GM19467 (cell line): ENCODE data around the gene ACKR3.

ENCODE experiments used
- ATAC-seq: cut with Tn5 transposase; IDR thresholded peaks from one replicate; pipeline ENCODE4 v1.9.1; 2021; ENCODE audit warnings: mild to moderate bottlenecking, moderate library complexity; ENCODE audit not compliant: unreplicated experiment

ACKR3 gene

GRCh38 chr2:236607471-236608187 is 38.0 kb downstream of the ACKR3 start:
- no peak for ATAC-seq

GRCh38 chr2:236608188-236608525 is 38.5 kb downstream of the ACKR3 start:
- no peak for ATAC-seq

- ATAC-seq, result no peak
Observed at GRCh38 chr2:236608710-236609109, 39.1 kb downstream of the ACKR3 start.

- no peak for ATAC-seq
Observed at GRCh38 chr2:236610991-236611821, 41.6 kb downstream of the ACKR3 start.

GRCh38 chr2:236612737-236613136 is 43.1 kb downstream of the ACKR3 start:
- no peak for ATAC-seq

GRCh38 chr2:236613612-236614011 is 44.0 kb downstream of the ACKR3 start:
- no peak for ATAC-seq

GRCh38 chr2:236614551-236614950 is 44.9 kb downstream of the ACKR3 start:
- ATAC-seq, result no peak

- ATAC-seq, result no peak
Observed at GRCh38 chr2:236616031-236616430, 46.4 kb downstream of the ACKR3 start.

GRCh38 chr2:236616624-236617023 is 47.0 kb downstream of the ACKR3 start:
- ATAC-seq, result no peak

GRCh38 chr2:236617221-236617737 is 47.7 kb downstream of the ACKR3 start:
- no peak for ATAC-seq

- ATAC-seq, result no peak
Observed at GRCh38 chr2:236617796-236618195, 48.2 kb downstream of the ACKR3 start.

- ATAC-seq, result no peak
Observed at GRCh38 chr2:236618370-236618769, 48.7 kb downstream of the ACKR3 start.

GRCh38 chr2:236619910-236620612 is 50.4 kb downstream of the ACKR3 start:
- ATAC-seq, result no peak

- ATAC-seq, result no peak
Observed at GRCh38 chr2:236621786-236622185, 52.2 kb downstream of the ACKR3 start.

- ATAC-seq, result no peak
Observed at GRCh38 chr2:236622201-236622600, 52.6 kb downstream of the ACKR3 start.

GRCh38 chr2:236622660-236623059 is 53.0 kb downstream of the ACKR3 start:
- no peak for ATAC-seq

- no peak for ATAC-seq
Observed at GRCh38 chr2:236623816-236624215, 54.2 kb downstream of the ACKR3 start.

- no peak for ATAC-seq
Observed at GRCh38 chr2:236625156-236625690, 55.6 kb downstream of the ACKR3 start.

GRCh38 chr2:236626391-236627150 is 56.9 kb downstream of the ACKR3 start:
- no peak for ATAC-seq

- no peak for ATAC-seq
Observed at GRCh38 chr2:236627193-236627592, 57.6 kb downstream of the ACKR3 start.

GRCh38 chr2:236627841-236628240 is 58.2 kb downstream of the ACKR3 start:
- ATAC-seq, result no peak
